GM21825 (cell line): ENCODE measurements around the gene MAML1.
"Not testable (repeated sequence)": the region's sequence is repeated elsewhere in the genome, so short reads cannot be mapped to it uniquely, and the experiment has no call there.

Experiments used
- ATAC-seq: cut with Tn5 transposase; IDR thresholded peaks from one replicate; pipeline ENCODE4 v1.9.1; 2021; ENCODE audit warnings: mild to moderate bottlenecking, moderate library complexity; ENCODE audit not compliant: unreplicated experiment

Gene MAML1

DNA sequence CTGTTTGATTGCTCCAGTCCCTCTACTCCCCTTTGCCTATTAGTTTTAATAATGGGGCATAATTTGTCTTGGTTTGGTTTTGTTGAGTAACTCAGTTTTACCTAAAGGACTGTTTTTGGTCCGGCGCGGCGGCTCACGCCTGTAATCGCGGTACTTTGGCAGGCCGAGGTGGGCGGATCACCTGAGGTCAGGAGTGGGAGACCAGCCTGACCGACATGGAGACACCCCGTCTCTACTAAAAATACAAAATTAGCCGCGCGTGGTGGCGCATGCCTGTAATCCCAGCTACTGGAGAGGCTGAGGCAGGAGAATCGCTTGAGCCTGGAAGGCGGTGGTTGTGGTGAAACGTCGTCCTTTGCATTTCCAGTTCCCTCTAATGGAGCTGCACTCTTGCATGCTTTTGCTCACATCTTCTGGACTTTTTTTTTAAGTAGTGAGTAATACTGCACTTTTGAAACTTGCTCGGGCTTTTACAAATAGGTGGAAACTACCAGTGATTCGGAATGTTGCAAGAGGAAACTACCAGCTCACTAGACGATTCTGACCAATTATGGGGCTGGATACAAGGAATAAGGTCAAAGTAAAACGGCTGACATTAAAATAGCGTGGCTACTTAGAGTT is 721 bp upstream of the MAML1 start:
- ATAC-seq, result peak; percentile 16

GRCh38 chr5:179732918-179733771 is 523 bp downstream of the MAML1 start:
- ATAC-seq, result peak; percentile 27

GRCh38 chr5:179733772-179734126 is 1.1 kb downstream of the MAML1 start:
- no peak for ATAC-seq

DNA sequence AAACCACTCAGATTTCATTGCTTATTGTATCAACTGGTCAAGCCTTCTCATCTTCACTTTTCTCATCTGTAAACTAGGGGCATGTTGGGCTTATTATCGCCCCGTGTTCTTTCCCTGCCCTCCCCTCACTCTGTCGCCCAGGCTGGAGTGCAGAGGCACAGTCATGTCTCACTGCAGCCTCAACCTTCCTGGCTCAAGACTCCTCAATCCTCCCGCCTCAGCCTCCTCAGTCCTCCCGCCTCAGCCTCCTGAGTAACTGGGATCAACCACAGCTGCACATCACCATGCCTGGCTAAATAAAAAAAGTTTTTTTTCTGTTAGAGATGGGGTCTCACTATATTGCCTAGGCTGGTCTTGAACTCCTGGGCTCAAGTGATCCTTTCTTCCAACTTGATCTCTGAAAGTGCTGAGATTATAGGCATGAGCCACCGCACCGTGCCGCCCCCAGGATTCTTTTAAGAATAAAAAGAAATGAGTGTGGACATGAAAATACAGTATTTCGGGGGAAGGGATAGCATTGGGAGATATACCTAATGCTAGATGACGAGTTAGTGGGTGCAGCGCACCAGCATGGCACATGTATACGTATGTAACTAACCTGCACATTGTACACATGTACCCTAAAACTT is 2.0 kb downstream of the MAML1 start:
- no peak for ATAC-seq

GRCh38 chr5:179738742-179739141 is 6.1 kb downstream of the MAML1 start:
- ATAC-seq, result no peak

DNA sequence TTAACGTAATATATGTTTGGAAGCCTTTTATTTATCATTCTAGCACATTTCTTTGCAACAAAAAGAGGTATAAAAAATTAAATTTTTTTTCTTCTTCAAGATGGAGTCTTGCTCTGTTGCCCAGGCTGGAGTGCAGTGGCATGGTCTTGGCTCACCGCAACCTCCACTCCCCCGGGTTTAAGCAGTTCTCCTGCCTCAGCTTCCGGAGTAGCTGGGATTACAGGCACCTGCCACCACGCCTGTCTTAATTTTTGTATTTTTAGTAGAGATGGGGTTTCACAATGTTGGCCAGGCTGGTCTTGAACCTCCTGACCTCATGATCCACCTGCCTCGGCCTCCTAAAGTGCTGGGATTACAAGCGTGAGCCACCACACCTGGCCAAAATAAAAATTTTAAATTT is 11.5 kb downstream of the MAML1 start:
- not testable (repeated sequence) for ATAC-seq

GRCh38 chr5:179746872-179747271 is 14.2 kb downstream of the MAML1 start:
- ATAC-seq, result no peak

- ATAC-seq, result no peak
These were observed 15.2 kb downstream of the MAML1 start for GRCh38 chr5:179747811-179748210.

DNA sequence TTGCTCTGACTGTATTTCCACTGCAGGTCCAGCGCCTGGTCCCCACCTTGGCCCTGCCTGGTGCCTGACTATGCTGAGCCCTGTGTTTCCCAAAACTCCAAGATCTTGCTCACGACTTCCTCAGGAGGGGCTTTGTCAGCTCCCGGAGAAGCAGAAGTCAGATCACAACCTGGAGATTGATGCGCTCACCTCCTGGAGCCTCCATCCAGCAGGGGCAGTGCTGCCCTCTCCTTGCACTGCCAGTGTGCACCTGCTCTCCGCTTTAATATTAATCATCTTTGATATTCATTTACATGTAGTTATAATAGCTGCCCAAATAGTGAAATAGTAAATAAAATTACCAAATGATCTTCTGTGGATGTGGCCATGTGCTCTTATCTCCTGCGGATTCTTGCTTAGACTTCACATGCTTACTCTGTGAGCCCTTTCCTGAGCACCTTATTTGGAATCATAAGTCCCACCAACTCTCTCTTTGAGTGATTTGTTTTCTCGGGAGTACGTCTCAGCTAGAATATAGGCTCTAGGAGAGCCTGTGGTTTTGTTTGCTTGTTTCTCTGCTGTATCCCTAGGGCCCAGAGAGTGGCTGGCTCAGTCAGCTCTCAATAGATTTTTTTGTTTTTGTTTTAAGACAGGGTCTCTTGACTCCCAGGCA is 17.4 kb downstream of the MAML1 start:
- no peak for ATAC-seq

GRCh38 chr5:179753971-179754370 is 21.3 kb downstream of the MAML1 start:
- ATAC-seq, result no peak

DNA sequence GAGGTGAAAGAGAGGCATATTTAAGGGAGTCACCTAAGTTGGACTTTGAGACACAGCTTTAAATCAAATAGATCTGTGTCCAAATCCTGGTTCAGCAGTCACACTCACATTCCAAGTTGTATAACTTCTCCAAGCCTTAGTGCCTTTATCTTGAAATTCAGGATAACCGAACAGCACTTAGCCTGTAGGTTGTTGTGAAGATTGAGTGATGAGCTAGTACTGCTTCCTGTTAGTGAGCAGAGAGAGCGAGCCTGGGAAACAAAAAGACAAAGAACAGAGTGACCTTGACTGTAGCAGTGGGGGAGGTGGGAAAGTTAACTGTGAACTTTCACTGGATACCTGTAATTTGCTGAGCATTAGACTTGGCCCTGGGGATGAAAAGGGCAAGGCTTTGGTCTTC is 22.4 kb downstream of the MAML1 start:
- ATAC-seq, result no peak

GRCh38 chr5:179758955-179759354 is 26.3 kb downstream of the MAML1 start:
- no peak for ATAC-seq

GRCh38 chr5:179759581-179760551 is 27.2 kb downstream of the MAML1 start:
- ATAC-seq, result no peak

GRCh38 chr5:179762079-179762780 is 29.6 kb downstream of the MAML1 start:
- ATAC-seq, result no peak

DNA sequence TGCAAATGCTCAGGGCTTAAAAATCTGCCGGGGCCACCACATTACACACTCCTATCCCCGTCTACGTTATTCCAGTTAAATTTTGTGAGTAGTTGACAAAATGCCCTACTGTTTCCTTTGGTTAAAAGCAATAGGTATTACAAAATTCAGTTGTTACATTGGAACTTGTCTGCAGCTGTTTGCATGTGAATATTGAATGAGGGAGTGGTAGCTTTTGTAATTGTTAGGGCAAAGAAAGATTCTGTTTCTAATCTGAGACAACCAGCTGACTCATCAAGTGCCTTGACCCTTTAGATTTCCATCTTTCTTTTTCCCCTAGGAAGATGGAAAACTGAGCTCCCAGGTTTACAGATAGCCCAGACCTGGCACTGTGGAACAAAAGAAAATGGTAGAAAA is 30.2 kb downstream of the MAML1 start:
- ATAC-seq, result no peak

DNA sequence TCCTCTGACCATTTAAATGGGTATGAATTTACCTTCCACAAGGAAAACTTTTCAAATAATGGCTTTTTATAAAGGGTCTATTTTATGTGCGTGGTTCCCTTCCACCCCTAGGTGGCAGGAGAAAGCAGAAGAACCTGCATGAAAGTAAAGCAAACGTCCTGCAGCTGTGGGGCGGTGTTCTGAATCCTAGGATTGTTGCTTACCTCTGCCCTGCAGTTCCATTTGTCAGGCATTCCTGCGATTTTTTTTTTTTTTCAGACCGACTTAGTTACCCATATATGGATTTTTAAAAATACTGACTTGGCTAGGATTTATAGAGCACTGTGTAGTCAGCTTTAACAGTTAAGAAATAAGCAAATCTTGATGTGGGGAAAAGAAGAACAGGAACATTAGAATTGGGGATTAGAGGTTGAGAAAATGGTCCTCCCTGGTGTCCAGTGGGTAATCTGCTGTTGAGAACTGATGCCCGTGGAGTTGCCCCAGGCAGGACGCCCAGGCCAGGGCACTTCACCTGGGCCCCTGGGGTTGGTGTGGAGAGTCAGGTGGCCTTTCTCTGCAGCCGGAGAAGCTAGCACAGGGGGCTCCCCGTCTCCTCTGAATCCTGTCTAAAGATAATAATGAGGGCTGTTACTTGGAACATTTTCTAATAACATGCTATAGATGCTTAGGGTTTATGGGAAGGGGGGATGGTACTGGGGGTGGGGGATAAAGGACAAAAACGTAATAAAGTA is 30.8 kb downstream of the MAML1 start:
- peak; percentile 48 for ATAC-seq

- ATAC-seq, result no peak
These were observed 31.4 kb downstream of the MAML1 start for GRCh38 chr5:179764056-179764455.

DNA sequence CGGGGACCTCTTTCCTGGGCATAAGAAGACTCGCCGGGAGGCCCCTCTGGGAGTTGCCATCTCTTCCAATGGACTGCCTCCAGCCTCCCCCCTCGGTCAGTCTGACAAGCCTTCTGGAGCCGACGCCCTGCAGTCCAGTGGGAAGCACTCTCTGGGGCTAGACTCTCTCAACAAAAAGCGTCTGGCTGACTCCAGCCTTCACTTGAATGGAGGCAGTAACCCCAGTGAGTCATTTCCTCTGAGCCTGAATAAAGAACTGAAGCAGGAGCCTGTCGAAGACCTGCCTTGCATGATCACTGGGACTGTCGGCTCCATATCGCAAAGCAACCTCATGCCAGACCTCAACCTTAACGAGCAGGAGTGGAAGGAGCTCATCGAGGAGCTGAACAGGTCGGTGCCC is 32.8 kb downstream of the MAML1 start:
- ATAC-seq, result no peak
